Rectal smooth muscle tissue (tissue), 1 donor: ENCODE measurements around the gene EMC9.

Experiments used
- H3K27ac ChIP-seq: one replicate; pipeline ENCODE4 v1.7.0; 2013; ENCODE audit warnings: low read depth, low read length, inconsistent platforms
- H3K27me3 ChIP-seq: one replicate; pipeline ENCODE4 v1.7.0; 2013; ENCODE audit warnings: low read length; ENCODE audit not compliant: control insufficient read depth, insufficient read depth
- H3K36me3 ChIP-seq: one replicate; pipeline ENCODE4 v1.7.0; 2013; ENCODE audit warnings: low read length; ENCODE audit not compliant: control insufficient read depth, insufficient read depth
- H3K4me1 ChIP-seq: one replicate; pipeline ENCODE4 v1.7.0; 2013; ENCODE audit warnings: low read length; ENCODE audit not compliant: control insufficient read depth, insufficient read depth
- H3K4me3 ChIP-seq: one replicate; pipeline ENCODE4 v1.7.0; 2013; ENCODE audit warnings: low read length
- H3K9ac ChIP-seq: one replicate; pipeline ENCODE4 v1.7.0; 2013; ENCODE audit warnings: low read length

EMC9 gene

DNA sequence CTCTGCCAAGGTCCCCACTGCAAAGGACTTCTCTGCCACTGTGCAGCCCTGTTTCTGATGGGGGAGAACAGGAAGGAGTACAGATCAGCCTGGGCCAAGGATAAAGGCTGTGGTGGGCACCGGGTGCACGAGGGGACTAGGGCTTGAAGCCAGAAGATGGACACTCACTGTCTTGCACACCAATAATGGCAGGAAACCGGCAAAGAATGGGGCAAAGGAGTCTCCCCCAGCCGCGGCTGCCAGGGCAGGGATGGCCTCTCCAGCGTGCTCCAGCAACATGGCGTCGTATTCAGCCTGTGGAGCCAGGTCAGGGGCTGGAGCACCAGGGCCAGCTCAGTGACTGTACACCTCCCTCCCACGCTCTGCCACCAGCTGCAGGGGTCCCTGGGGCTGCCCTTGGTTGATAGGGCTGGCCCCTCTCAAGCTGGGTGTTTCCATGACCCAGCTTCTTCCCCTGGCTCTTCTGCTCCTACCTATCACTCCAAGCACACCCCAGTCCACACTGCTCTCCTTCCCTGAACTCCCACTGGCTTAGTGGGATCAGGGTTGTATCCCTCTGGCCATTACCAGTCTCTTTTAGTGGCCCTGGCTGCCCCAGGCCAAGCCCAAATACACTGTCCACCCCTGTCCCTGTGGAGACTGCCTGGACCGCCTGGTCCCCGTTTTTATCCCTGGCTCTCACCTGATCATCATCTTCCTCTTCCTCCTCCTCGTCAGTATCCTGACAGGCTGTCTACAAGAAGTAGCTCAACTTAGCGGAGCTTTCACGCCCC lies 40.9 kb upstream of the EMC9 start:
- no peak overlapping the region for H3K27ac ChIP-seq
- no peak overlapping the region for H3K9ac ChIP-seq
- peaks cover 38% of the 10 kb centered on the region for H3K36me3 ChIP-seq
- peaks cover 16% of the 10 kb centered on the region for H3K4me1 ChIP-seq
- no peaks in the 10 kb centered on the region for H3K27me3 ChIP-seq
- no peak overlapping the region for H3K4me3 ChIP-seq

DNA sequence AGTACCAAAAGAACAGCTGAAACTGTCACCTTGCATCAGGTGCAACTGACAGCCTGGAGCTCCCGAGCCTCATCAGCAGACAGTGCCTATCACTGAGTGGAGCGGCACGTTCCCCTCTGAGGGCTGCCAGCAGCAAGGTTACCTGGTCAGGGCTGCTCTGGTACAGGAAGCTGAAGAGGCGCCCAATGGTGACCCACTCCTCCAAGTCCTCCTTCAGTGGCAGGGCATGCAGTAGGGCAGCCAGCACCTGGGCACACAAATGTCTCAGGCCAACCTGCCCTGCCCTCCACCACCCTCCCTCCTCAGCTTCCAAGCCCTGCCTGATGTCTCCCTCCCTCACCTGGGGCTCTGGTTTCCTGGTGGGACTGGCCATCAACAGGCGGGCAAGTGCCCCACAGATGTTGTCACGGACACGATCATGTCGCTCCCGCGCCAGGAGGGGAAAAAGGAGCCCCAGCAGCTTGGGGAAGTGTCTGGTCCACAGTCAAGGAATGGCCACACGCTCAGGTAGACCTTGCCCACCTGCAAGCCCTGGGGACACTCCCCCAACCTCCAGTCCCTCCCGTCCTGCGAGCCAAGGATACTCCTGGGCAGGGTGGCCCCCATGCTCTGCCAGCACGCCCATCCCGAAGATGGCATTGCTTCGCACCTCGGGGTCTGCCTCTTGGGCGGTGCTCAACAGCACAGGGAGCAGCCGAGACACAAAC lies 40.1 kb upstream of the EMC9 start:
- Histone ChIP-seq H3K36me3 (peaks cover 38% of the 10 kb centered on the region), H3K4me1 (peaks cover 16% of the 10 kb centered on the region), H3K27me3 (no peaks in the 10 kb centered on the region), H3K9ac (no peak overlapping the region), H3K4me3 (no peak overlapping the region), H3K27ac (no peak overlapping the region)

- Histone ChIP-seq H3K4me3 (no peak overlapping the region), H3K27me3 (no peaks in the 10 kb centered on the region), H3K36me3 (peaks cover 25% of the 10 kb centered on the region), H3K4me1 (peaks cover 16% of the 10 kb centered on the region), H3K27ac (peak overlapping the region; percentile 95), H3K9ac (no peak overlapping the region)
Measured at GRCh38 chr14:24179961-24180796, 38.8 kb upstream of the EMC9 start.

DNA sequence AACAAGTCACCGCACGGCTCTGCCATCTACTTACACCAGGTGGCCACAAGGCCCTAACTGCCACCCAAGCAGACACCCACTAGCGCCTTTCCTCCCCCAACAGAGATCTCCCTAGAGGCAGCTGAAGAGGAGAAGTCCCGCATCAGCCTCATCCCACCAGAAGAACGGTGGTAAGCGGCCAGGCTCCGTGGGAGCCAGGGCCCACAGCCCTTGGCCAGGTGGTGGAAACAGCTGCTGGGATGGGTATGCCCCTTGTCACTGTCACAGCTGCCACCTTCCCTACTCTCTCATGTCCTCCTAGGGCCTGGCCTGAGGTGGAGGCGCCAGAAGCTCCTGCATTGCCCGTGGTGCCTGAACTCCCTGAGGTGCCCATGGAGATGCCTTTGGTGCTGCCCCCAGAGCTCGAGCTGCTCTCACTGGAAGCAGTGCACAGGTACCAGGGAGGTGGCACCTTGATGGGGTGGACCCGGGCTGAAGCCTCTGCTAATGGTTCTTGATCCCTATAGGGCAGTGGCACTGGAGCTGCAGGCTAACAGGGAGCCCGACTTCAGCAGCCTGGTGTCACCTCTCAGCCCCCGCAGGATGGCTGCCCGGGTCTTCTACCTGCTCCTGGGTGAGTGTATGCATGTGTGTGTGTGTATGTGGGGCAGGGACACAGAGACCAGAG lies 38.0 kb upstream of the EMC9 start:
- peak overlapping the region; percentile 95 for H3K27ac ChIP-seq
- H3K27me3 ChIP-seq, result no peaks in the 10 kb centered on the region
- no peak overlapping the region for H3K4me3 ChIP-seq
- peaks cover 16% of the 10 kb centered on the region for H3K4me1 ChIP-seq
- H3K36me3 ChIP-seq, result peaks cover 22% of the 10 kb centered on the region
- H3K9ac ChIP-seq, result no peak overlapping the region

DNA sequence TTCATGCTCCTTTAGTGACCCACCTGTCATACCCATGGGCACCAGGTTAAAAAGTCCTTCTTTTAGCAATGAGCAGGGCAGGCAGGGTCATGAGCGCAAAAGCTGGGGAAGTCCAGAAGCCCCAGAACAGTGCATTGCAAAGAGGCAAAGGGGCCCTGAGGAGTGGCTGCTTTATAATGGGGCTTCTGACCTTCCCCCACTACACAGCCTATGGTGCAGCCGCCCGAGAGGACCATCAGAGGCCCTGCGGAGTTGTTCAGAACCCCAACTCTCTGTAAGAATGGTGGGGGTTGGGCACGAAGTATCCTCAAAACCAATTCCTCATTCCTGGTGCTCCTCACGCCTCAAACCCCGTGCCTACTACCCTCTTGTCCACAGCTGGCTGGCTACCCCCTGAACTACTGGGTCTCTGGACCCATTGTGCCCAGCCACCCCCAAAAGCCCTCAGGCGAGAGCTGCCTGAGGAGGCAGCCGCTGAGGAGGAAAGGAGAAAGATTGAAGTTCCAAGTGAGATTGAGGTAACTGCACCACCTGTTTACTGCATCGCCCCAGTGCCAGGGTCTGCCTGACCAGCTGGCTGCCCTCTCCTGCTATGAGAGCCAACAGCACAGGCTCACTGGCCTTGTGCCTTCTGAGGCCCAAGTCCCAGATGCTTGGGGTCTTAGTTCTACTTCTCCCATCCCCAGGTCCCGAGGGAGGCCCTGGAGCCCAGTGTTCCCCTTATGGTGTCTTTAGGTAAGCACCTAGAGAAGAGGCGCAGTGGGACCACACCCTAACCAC lies 37.2 kb upstream of the EMC9 start:
- Histone ChIP-seq H3K27ac (peak overlapping the region; percentile 95), H3K36me3 (peaks cover 17% of the 10 kb centered on the region)

DNA sequence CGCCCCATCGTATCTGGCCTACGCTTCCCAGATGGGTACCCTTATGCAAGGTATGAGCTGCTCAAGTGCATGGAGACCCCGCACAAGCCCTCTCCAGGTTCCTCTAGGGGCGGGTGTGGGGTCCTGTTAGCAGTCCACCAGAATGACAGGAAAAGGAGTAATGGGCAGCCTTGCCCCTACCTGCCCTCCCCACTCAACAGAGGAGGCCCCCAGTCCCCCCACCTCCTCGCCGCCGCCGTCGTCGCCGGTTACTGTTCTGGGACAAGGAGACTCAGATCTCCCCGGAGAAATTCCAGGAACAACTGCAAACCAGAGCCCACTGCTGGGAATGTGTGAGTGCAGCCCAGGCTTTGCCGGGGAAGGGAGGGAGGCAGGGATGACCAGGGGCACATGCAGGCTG lies 36.5 kb upstream of the EMC9 start:
- no peak overlapping the region for H3K9ac ChIP-seq
- H3K36me3 ChIP-seq, result peaks cover 21% of the 10 kb centered on the region
- H3K27ac ChIP-seq, result no peak overlapping the region
- no peaks in the 10 kb centered on the region for H3K27me3 ChIP-seq
- no peak overlapping the region for H3K4me3 ChIP-seq
- peaks cover 16% of the 10 kb centered on the region for H3K4me1 ChIP-seq

More for the DNA sequence above, 37.2 kb upstream of the EMC9 start:
- H3K9ac ChIP-seq, result no peak overlapping the region
- no peak overlapping the region for H3K4me3 ChIP-seq
- H3K4me1 ChIP-seq, result peaks cover 16% of the 10 kb centered on the region
- no peaks in the 10 kb centered on the region for H3K27me3 ChIP-seq

DNA sequence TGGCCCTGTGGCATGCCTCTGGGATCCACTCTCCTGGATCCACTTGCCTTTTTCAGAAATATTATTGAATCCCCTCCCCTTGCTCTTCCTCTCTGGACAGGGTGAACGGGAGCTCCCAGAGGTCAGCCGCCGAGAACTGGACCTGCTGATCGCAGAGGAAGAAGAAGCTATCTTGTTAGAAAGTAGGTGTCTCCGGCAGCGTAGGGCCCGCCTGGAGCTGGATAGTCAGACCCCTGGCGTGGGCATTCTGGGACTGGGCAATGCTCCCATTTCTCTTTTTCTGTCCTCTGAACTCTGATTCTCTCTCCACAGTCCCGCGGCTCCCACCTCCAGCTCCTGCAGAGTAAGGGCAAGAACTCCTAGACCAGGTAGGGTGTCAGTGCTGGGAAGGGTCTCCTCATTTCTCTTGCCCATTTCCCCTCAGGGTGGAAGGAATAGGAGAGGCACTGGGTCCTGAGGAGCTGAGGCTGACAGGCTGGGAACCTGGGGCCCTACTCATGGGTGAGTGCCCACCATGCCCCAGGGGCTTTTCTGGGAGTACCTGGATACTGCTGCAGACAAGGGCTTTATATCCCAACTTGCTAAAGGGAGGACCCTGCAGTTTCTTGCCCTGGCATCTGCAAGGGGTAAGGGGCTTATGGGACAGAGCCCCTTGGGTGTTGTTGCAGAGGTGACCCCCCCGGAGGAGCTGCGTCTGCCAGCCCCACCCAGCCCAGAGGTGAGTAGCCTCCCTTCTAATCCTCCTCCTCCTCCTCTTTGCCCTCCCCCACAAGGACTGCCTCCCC lies 35.8 kb upstream of the EMC9 start:
- Histone ChIP-seq H3K27me3 (no peaks in the 10 kb centered on the region), H3K9ac (no peak overlapping the region), H3K27ac (no peak overlapping the region), H3K36me3 (peaks cover 21% of the 10 kb centered on the region), H3K4me1 (peaks cover 17% of the 10 kb centered on the region), H3K4me3 (no peak overlapping the region)

GRCh38 chr14:24176599-24176998 lies 35.2 kb upstream of the EMC9 start:
- Histone ChIP-seq H3K27ac (no peak overlapping the region), H3K27me3 (no peaks in the 10 kb centered on the region), H3K9ac (no peak overlapping the region), H3K4me3 (no peak overlapping the region), H3K4me1 (peaks cover 19% of the 10 kb centered on the region), H3K36me3 (peaks cover 19% of the 10 kb centered on the region)

DNA sequence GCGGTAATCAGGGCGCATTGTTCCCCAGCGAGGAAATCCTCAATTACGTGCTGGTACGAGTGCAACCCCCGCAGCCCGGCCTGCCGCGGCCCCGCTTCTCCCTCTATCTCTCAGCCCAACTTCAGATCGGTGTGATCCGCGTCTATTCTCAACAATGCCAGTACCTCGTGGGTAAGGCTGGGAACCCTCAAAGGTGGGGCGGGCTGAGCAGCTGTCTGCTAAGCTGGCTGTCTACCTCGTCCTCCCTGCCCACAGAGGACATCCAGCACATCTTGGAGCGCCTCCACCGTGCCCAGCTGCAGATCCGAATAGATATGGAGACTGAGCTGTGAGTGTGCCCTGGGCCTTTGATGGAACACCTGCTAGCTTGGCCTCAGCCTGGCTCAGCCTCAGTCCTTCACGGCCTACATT lies 31.5 kb upstream of the EMC9 start:
- no peaks in the 10 kb centered on the region for H3K27me3 ChIP-seq
- no peak overlapping the region for H3K27ac ChIP-seq
- H3K9ac ChIP-seq, result no peak overlapping the region
- no peak overlapping the region for H3K4me3 ChIP-seq
- peaks cover 5% of the 10 kb centered on the region for H3K4me1 ChIP-seq
- peaks cover 12% of the 10 kb centered on the region for H3K36me3 ChIP-seq

- Histone ChIP-seq H3K4me1 (peaks cover 5% of the 10 kb centered on the region), H3K27ac (peak overlapping the region; percentile 0), H3K36me3 (peaks cover 12% of the 10 kb centered on the region), H3K27me3 (no peaks in the 10 kb centered on the region), H3K9ac (no peak overlapping the region), H3K4me3 (peak overlapping the region; percentile 31)
Measured at GRCh38 chr14:24172261-24172860, 31.0 kb upstream of the EMC9 start.
